ENCODE measurements around the gene DUOX1. TPM values are rescaled to one million over a fixed set of nuclear protein-coding genes. Genes with fewer than 3 reads are reported as not detected.

The DUOX1 gene
- total RNA-seq, 1 donor from 2014 or later: not detected

GRCh38 chr15:45107941-45108630, 21.7 kb upstream of the DUOX1 start:
- H3K9me3 Mint-ChIP-seq: no peaks in the 10 kb centered on the region
- H3K4me3 Mint-ChIP-seq: no peak overlapping the region
- H3K4me1 Mint-ChIP-seq: peaks cover 12% of the 10 kb centered on the region
- H3K27me3 Mint-ChIP-seq (ENCODE audit: low read depth): peaks cover 47% of the 10 kb centered on the region
- H3K27ac Mint-ChIP-seq (ENCODE audit: unreplicated experiment): no peak overlapping the region
- TF ChIP-seq CTCF (conservative IDR thresholded peaks at IDR 0.05): no peak
- no peaks in the 10 kb centered on the region for H3K36me3 Mint-ChIP-seq (ENCODE audit: low read depth)
- no peak for DNase-seq (ENCODE audit: low read depth, low spot score)

DNA sequence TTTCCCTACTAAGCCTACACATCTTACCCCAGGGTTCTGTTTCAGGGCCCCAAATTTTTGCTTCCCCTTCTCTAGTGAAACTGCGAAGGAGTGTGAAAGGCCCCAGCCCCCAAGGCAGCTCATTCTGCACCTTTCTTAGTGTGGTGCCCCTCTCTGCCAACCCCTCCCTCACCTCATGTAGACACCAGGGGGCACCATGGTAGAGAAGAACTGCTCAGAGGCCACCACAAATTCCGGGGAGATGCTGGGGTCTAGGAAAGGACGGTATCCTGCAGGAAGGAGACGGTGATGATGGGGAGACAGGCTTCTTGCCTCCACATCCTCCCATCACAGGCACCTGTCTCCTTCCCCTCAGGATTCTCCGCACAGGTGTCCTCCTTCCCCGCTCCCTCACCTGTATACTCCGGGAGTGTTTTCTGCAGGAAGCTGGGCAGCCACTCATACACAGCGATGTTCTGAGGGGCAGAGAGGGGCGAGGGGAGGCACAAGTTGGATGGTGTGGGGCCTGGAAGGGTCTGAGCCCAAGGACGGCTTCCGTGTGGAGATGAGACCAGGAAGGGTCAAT, 19.5 kb upstream of the DUOX1 start:
- H3K27me3 Mint-ChIP-seq (ENCODE audit: low read depth): peaks cover 64% of the 10 kb centered on the region
- no peak overlapping the region for H3K4me3 Mint-ChIP-seq
- no peaks in the 10 kb centered on the region for H3K36me3 Mint-ChIP-seq (ENCODE audit: low read depth)
- TF ChIP-seq CTCF (conservative IDR thresholded peaks at IDR 0.05): no peak
- no peak overlapping the region for H3K27ac Mint-ChIP-seq (ENCODE audit: unreplicated experiment)
- peaks cover 7% of the 10 kb centered on the region for H3K4me1 Mint-ChIP-seq
- no peaks in the 10 kb centered on the region for H3K9me3 Mint-ChIP-seq
- DNase-seq (ENCODE audit: low read depth, low spot score): no peak

DNA sequence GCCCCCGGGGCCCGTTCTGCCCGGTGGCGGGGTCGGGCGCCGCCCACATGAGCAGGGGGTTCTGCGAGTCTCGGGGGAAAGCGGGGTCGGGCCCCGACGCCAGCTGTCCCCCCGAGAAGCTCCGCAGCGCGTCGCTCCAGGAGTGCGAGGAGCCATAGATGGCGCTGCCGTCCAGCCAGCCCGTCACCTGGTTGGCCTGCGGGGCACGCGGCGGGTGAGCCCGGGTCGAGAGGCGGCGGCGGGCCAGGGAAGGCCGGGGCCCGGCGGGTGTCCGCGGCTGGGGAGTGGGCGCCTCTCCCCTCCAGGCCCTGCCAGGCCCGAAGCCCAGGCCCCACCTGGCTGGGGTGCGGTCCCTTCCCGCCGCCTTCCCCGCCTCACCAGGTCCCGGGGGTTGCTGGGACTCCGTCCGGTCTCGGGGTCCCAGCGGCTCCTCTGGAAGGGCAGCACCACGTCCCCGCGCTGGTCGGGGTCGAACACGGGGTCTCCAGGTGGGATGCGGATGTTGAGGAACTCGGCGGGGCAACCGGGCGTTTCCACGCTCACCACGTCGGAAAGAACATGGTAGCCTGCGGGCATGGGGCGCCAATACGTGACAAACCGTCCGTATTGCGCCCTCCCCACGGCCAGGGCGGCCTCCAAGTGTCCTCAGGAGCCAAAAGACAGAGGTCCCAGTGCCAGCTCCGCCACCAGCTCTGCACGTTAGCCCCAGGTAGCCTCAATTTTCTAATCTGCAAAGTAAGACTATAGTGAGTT, 18.2 kb upstream of the DUOX1 start:
- DNase-seq (ENCODE audit: low read depth, low spot score): no peak
- Mint-ChIP-seq H3K9me3 (no peaks in the 10 kb centered on the region), H3K4me3 (no peak overlapping the region), H3K27me3 (ENCODE audit: low read depth) (peaks cover 73% of the 10 kb centered on the region), H3K27ac (ENCODE audit: unreplicated experiment) (no peak overlapping the region), H3K4me1 (peaks cover 7% of the 10 kb centered on the region), H3K36me3 (ENCODE audit: low read depth) (no peaks in the 10 kb centered on the region)
- TF ChIP-seq CTCF (conservative IDR thresholded peaks at IDR 0.05): no peak

DNA sequence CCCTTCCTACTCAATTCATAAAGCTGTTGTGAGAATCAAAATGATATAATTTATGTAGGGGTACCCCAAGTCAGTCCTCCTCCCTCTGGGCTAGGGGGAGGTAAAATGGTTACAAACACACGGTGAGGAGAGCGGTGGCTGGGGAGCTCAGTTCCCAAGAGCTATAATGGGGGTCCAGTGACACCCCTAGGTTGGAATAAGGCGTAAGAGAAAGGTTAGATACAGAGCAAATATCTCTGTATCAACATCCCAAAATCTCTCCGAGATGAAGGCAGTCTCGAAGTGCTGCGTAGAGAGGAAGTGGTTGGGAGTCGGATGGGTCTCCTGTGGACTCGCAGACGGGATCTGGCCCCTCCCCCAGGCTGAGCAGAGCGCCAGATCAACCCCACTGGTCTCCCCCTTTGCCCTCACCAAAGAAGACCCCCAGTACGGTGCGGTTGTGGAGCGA, 17.6 kb upstream of the DUOX1 start:
- DNase-seq (ENCODE audit: low read depth, low spot score): no peak
- H3K27me3 Mint-ChIP-seq (ENCODE audit: low read depth): peaks cover 73% of the 10 kb centered on the region

More for the DNA sequence above, 17.6 kb upstream of the DUOX1 start:
- Mint-ChIP-seq H3K36me3 (ENCODE audit: low read depth) (no peaks in the 10 kb centered on the region), H3K27ac (ENCODE audit: unreplicated experiment) (no peak overlapping the region), H3K4me3 (peak overlapping the region; percentile 31), H3K4me1 (peaks cover 7% of the 10 kb centered on the region), H3K9me3 (no peaks in the 10 kb centered on the region)
- TF ChIP-seq CTCF (conservative IDR thresholded peaks at IDR 0.05): no peak
